Loucy (cell line): ENCODE data around the gene STX16.

Source experiments
- H2AFZ ChIP-seq: fragments of 200-600 bp; sonication (generic); 2 replicates; pipeline ENCODE4 v1.6.0; 2016; ENCODE audit warnings: antibody characterized with exemption, mild to moderate bottlenecking, low read length, moderate library complexity
- H3F3A ChIP-seq: fragments of 200-600 bp; 2 replicates; pipeline ENCODE4 v1.6.0; 2016; ENCODE audit warnings: antibody characterized with exemption, low read depth, mild to moderate bottlenecking
- H3K27me3 ChIP-seq: fragments of 200-600 bp; sonication (generic); 2 replicates; pipeline ENCODE4 v1.6.1; 2014; ENCODE audit warnings: low read length, mild to moderate bottlenecking; ENCODE audit not compliant: insufficient read depth, poor library complexity, severe bottlenecking
- H3K36me3 ChIP-seq: fragments of 200-600 bp; sonication (generic); 2 replicates; pipeline ENCODE4 v1.6.1; 2016; ENCODE audit warnings: low read length; ENCODE audit not compliant: insufficient read depth
- H3K4me1 ChIP-seq: fragments of 200-600 bp; sonication (generic); 2 replicates; pipeline ENCODE4 v1.5.1; 2014; ENCODE audit warnings: low read length, mild to moderate bottlenecking; ENCODE audit not compliant: insufficient read depth, poor library complexity, severe bottlenecking
- H3K4me2 ChIP-seq: fragments of 200-600 bp; sonication (generic); 2 replicates; pipeline ENCODE4 v1.6.0; 2014; ENCODE audit warnings: antibody characterized with exemption, low read length, low read depth, mild to moderate bottlenecking; ENCODE audit not compliant: poor library complexity, severe bottlenecking
- H3K4me3 ChIP-seq: fragments of 200-600 bp; sonication (generic); 2 replicates; pipeline ENCODE4 v1.5.1; 2014; ENCODE audit warnings: low read length, mild to moderate bottlenecking, mixed read lengths; ENCODE audit not compliant: poor library complexity, severe bottlenecking
- H3K79me2 ChIP-seq: fragments of 200-600 bp; sonication (generic); 2 replicates; pipeline ENCODE4 v1.6.1; 2014; ENCODE audit warnings: low read length; ENCODE audit not compliant: insufficient read depth
- H3K9ac ChIP-seq: fragments of 200-600 bp; sonication (generic); 2 replicates; pipeline ENCODE4 v1.6.0; 2014; ENCODE audit warnings: mild to moderate bottlenecking, low read depth, low read length, moderate library complexity; ENCODE audit not compliant: poor library complexity, severe bottlenecking
- H3K9me2 ChIP-seq: fragments of 200-600 bp; sonication (generic); replicated peaks from 2 replicates; pipeline ENCODE4 v1.6.1; 2016; ENCODE audit warnings: low read depth, low read length, mixed read lengths
- H3K9me3 ChIP-seq: fragments of 200-600 bp; sonication (generic); 2 replicates; pipeline ENCODE4 v1.6.1; 2014; ENCODE audit warnings: mild to moderate bottlenecking, antibody characterized with exemption, low read length, low read depth; ENCODE audit not compliant: insufficient read depth
- H4K20me1 ChIP-seq: fragments of 200-600 bp; sonication (generic); 2 replicates; pipeline ENCODE4 v1.6.0; 2014; ENCODE audit warnings: antibody characterized with exemption, low read length, mild to moderate bottlenecking; ENCODE audit not compliant: insufficient read depth, poor library complexity, severe bottlenecking
- EZH2phosphoT487 ChIP-seq: fragments of 200-600 bp; IDR thresholded peaks from 2 replicates; pipeline ENCODE4 v1.6.1; 2018; ENCODE audit warnings: antibody characterized with exemption, mild to moderate bottlenecking, moderate library complexity, borderline replicate concordance
- TF ChIP-seq, protein P1 (sequence below): fragments of 200-600 bp; sonication (generic); conservative IDR thresholded peaks from 2 replicates; pipeline ENCODE4 v1.5.1; 2014; ENCODE audit warnings: mild to moderate bottlenecking, antibody characterized with exemption, low read length

The STX16 gene

DNA sequence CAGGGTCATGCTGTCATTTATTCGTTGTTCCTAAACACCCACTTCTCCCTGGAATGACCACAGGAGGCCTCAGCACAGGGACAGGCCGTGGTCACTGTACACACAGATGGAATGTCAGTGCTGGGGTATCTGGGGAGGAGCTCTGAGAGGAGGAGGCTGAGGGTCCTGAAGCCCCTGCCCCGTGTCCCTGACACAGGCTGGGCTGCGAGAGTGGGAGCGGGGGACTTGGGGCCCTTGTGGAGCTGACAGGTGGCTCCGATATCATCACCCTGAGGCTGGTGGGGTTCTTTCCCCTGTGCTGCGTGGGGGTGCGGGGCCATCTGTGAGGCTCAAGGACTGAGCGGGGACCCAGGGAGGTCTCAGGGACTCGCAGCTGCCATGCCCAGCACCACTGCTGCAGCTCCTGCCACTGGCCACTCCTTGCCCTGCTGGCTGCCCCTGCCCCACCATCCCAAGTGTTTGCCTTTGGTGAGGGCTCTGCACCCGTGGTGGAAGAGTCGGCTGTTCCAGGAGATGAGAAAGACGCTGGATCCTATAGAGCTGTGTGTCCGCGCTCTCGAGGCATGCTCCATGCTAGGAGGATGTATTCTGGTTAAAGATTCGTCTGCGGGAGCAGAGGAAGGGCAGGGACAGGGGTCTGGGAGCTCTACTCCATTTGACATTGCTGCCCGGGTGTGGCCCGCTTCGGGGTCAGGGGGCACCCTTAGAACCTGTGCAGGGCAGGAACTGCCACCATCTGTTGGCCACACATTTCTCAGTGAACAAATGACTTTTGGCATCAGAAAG, 60.4 kb downstream of the STX16 start:
- Histone ChIP-seq H3K36me3 (no peaks in the 10 kb centered on the region), H3K9ac (no peak overlapping the region), H2AFZ (no peak overlapping the region), H3K79me2 (no peaks in the 10 kb centered on the region), H3K4me1 (no peaks in the 10 kb centered on the region), H3K4me3 (no peak overlapping the region), H3K27me3 (no peaks in the 10 kb centered on the region), H3K9me2 (no peaks in the 10 kb centered on the region), H3K9me3 (no peaks in the 10 kb centered on the region), H4K20me1 (no peaks in the 10 kb centered on the region), H3K4me2 (no peak overlapping the region), H3F3A (no peaks in the 10 kb centered on the region)
- no peak for TF ChIP-seq EZH2phosphoT487
- TF ChIP-seq, protein P1, sequence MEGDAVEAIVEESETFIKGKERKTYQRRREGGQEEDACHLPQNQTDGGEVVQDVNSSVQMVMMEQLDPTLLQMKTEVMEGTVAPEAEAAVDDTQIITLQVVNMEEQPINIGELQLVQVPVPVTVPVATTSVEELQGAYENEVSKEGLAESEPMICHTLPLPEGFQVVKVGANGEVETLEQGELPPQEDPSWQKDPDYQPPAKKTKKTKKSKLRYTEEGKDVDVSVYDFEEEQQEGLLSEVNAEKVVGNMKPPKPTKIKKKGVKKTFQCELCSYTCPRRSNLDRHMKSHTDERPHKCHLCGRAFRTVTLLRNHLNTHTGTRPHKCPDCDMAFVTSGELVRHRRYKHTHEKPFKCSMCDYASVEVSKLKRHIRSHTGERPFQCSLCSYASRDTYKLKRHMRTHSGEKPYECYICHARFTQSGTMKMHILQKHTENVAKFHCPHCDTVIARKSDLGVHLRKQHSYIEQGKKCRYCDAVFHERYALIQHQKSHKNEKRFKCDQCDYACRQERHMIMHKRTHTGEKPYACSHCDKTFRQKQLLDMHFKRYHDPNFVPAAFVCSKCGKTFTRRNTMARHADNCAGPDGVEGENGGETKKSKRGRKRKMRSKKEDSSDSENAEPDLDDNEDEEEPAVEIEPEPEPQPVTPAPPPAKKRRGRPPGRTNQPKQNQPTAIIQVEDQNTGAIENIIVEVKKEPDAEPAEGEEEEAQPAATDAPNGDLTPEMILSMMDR: no peak

DNA sequence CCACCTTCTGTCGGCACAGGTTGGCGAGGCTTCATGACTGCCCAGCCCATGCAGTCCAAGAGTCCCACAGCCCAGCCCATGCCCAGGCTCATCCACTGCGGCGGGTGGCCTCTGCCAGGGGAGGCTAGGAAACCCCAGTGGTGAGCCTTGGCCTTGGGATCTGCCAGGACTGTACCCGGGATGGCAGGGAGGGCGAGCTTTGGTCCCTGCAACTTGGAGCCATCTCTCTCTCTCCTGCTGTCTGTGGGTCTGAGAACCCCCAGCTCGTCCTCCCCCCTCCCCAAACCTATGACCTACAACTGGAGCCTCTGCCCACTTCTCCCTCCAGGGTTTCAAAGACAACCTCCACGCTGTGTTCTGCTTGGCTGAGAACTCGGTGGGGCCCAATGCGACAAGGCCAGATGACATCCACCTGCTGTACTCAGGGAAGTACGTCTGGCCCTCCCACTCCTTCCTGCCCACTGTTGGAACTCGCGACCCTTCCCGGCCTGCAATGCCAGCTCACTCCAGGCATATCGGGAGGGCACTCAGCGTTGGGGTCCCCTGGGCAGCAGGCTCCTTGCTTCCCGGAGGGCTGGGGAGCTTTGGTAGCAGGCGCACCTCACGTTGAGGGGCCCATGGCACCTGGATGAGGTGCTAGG, 61.2 kb downstream of the STX16 start:
- Histone ChIP-seq H3K79me2 (no peaks in the 10 kb centered on the region), H3K4me1 (no peaks in the 10 kb centered on the region), H3K9me3 (no peaks in the 10 kb centered on the region), H3F3A (no peaks in the 10 kb centered on the region), H3K9ac (no peak overlapping the region), H4K20me1 (no peaks in the 10 kb centered on the region), H3K36me3 (no peaks in the 10 kb centered on the region), H2AFZ (no peak overlapping the region), H3K4me3 (no peak overlapping the region), H3K4me2 (no peak overlapping the region), H3K9me2 (no peaks in the 10 kb centered on the region), H3K27me3 (no peaks in the 10 kb centered on the region)
- no peak for TF ChIP-seq EZH2phosphoT487
- TF ChIP-seq, protein P1: no peak

DNA sequence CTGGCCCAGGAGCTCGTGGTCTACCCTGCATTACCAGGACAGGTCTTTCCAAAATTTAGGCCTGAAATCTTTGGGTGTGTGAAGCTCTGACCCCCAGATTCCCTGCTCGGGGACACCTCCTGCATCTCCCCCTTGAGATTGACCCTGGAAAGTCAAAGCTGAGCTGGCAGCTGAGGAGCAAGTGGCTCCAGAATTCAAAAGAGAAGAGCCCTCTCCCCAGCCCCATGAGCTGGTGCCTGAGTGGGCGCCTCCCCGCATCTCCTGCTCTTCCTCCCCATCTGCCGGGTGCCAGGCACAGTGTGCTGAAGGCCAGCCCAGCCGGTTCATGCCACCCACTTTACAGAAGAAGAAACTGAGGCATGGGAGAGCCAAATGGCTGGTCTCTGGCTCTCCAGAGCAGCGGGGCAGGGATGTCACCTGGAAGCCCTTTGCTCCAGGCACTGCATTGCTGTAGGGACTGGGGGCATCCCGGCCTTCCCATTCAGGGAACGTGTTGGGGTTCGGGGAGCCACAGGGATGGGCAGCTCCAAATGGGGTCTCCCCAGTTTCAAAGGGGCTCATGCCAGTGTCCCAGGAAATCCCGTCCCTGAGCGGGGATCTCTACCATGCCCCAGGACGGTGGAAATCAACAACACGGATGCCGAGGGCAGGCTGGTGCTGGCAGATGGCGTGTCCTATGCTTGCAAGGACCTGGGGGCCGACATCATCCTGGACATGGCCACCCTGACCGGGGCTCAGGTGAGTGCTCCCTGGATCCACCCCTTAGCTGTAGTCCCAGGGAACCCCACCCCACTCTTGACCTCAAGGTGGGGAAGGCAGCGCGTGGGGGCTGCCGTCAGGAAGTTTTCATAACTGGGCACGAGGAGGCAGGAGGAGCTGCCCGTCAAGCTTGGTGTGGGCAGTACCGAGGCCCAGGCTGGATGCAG, 62.0 kb downstream of the STX16 start:
- no peaks in the 10 kb centered on the region for H3K36me3 ChIP-seq
- H3K4me3 ChIP-seq: no peak overlapping the region
- no peaks in the 10 kb centered on the region for H3K27me3 ChIP-seq
- H3K9me3 ChIP-seq: no peaks in the 10 kb centered on the region
- no peak overlapping the region for H2AFZ ChIP-seq
- H3K9ac ChIP-seq: no peak overlapping the region
- no peaks in the 10 kb centered on the region for H3K79me2 ChIP-seq
- TF ChIP-seq EZH2phosphoT487: no peak
- TF ChIP-seq, protein P1: no peak
- H3F3A ChIP-seq: no peaks in the 10 kb centered on the region
- H4K20me1 ChIP-seq: no peaks in the 10 kb centered on the region
- no peaks in the 10 kb centered on the region for H3K9me2 ChIP-seq
- no peak overlapping the region for H3K4me2 ChIP-seq
- no peaks in the 10 kb centered on the region for H3K4me1 ChIP-seq
